Measurements from ENCODE around the gene DGKH. TPM values are rescaled to one million over a fixed set of nuclear protein-coding genes. Genes with fewer than 3 reads are reported as not detected.

The DGKH gene
- total and polyA plus RNA-seq, 10 of the 15 experiments (the other 5 are each of a cell fraction or from before 2014, with no cell fraction given) = 1.3 to 15.2 (median 7.3) TPM

GRCh38 chr13:42275098-42275471, 226.6 kb downstream of the DGKH start (continued):
- no peak for TF ChIP-seq ZNF592 (IDR thresholded peaks at IDR 0.05)
- peak; percentile 41; the same call in 1 of the 2 replicates for TF ChIP-seq YY1 (IDR thresholded peaks at IDR 0.05; ENCODE audit: low read depth, low read length)
- TF ChIP-seq NBN (IDR thresholded peaks at IDR 0.05) = peak; percentile 59; the same call in 1 of the 2 replicates
- 0 out of 2 replicates have a peak, but pooled peaks have one; percentile 17 for TF ChIP-seq BCL11A (IDR thresholded peaks at IDR 0.05; ENCODE audit: low read depth, low read length)
- no peak for TF ChIP-seq BACH1 (IDR thresholded peaks at IDR 0.05; ENCODE audit: borderline replicate concordance)
- TF ChIP-seq E4F1 (IDR thresholded peaks at IDR 0.05; ENCODE audit: borderline replicate concordance, partially characterized antibody) = no peak
- TF ChIP-seq MXI1 (IDR thresholded peaks at IDR 0.05; ENCODE audit: low read depth, low read length) = peak; percentile 95
- no peak for TF ChIP-seq FOXM1 (IDR thresholded peaks at IDR 0.05; ENCODE audit: low read depth, low read length)
- TF ChIP-seq ATF3 (IDR thresholded peaks at IDR 0.05; ENCODE audit: borderline replicate concordance, extremely low read depth, low read depth, low read length) = no peak
- TF ChIP-seq GABPA (IDR thresholded peaks at IDR 0.05; ENCODE audit: low read depth) = no peak
- no peak for TF ChIP-seq USF1 (IDR thresholded peaks at IDR 0.05; ENCODE audit: borderline replicate concordance, extremely low read length, insufficient read depth, low read depth, low read length)
- TF ChIP-seq RELB (IDR thresholded peaks at IDR 0.05; ENCODE audit: low read depth) = peak; percentile 79
- TF ChIP-seq JUND (IDR thresholded peaks at IDR 0.05; ENCODE audit: low read depth, low read length) = no peak
- no peak for TF ChIP-seq IRF5 (IDR thresholded peaks at IDR 0.05; ENCODE audit: borderline replicate concordance)
- peak; percentile 94 for TF ChIP-seq POLR2AphosphoS5 (IDR thresholded peaks at IDR 0.05; ENCODE audit: low read length)
- TF ChIP-seq MTA3 (IDR thresholded peaks at IDR 0.05; ENCODE audit: borderline replicate concordance, low read length) = no peak
- TF ChIP-seq NFYB (IDR thresholded peaks at IDR 0.05; ENCODE audit: insufficient read depth, low read depth, low read length) = 0 out of 2 replicates have a peak, but pooled peaks have one; percentile 14
